HG03064 (cell line): ENCODE measurements around the gene NUDT7.

Experiments
- ATAC-seq: cut with Tn5 transposase; IDR thresholded peaks from one replicate; pipeline ENCODE4 v1.9.1; 2021; ENCODE audit warnings: low read depth; ENCODE audit not compliant: unreplicated experiment

NUDT7 gene

DNA sequence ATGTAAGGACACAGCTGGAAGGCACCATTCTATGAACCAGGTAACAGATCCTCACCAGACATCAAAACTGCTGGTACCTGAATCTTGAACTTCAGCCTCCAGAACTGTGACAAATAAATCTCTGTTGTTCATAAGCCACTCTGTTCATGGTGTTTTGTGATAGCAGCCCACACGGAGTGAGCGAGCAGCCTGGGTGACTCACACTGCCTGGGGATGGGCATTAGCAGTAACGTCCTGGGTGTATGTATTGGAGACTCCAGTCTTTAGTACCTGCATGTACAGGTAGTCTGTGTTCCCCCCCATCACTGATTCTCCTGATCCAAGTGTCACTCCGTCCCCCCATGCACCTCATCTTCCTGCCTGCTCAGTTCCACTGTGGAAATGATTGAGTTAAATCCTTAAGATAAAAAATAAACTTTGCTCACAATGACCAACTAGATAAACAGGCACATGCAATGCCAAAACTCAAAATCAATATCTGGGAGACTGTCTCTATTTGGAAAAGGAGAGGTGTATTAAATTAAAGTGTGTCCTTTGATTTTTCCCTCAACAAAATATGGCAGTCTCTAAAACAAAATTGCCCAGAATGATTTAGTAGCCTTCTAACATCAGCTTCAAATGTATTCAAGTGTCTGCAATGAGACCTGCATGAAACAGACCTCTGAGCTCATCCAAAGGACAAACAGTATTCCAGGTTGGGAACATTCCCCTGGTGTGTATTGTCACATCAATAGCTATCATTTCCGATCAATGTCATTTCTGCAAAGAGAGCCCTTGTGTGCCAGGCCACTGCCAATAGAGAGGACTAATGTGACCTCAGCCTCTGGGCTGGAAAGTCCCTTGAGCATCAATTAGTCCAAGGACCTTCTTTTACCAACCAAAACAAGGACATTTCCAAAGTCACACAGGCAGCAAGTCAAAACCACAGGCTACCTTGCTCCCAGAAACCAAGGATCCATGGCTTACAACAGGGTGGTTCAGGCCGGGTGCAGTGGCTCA, 53.9 kb downstream of the NUDT7 start:
- ATAC-seq: no peak

DNA sequence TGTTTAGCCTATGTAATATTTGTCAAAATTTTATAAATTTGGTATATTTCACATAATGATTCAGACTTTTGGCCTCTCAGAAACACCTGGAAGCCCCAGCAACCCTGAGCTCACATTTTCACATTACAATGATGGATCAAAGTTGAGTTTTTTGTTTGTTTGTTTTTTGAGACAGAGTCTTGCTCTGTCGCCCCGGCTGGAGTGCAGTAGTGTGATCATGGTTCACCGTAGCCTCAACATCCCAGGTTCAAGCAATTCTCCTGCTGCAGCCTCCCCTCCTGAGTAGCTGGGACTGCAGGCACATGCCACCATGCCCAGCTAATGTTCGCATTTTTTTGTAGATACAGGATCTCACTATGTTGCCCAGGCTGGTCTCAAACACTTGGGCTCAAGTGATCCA, 55.4 kb downstream of the NUDT7 start:
- no peak for ATAC-seq

DNA sequence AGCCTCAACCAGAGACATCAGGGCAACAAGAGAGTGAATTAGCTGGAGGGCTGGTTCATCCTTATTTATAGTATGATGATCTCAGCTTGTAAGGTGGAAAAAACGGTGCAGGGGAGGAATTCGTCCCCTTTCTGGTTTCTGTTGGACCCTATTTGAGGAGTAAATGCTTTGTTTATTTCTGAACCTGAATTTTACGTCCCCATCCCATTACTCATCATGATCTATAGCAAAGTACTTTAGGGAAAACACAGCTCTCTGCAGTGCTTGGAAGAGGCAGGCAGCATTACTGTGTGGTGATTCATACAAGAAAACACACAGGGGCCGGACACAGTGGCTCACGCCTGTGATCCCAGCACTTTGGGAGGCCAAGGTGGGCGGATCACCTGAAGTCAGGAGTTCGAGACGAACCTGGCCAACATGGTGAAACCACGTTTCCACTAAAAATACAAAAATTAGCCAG, 58.1 kb downstream of the NUDT7 start:
- ATAC-seq: no peak

DNA sequence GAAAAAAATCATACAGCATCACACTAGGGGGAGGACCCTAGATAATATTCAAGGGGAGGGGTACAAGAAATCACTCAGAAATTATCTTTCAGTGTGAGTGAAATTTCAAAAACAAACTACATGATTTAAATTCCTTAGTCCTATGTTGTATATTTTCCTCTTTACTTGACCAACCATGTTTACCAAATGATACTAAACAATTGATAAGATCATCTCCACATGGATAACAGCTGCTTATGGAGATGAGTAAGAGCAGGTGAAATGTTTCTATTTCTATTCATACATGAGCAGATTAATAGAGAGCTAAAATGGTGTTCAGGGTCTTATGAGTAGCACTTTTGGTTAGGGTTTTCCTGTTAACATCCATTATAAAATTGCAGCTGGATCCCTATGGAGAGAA, 58.8 kb downstream of the NUDT7 start:
- no peak for ATAC-seq

DNA sequence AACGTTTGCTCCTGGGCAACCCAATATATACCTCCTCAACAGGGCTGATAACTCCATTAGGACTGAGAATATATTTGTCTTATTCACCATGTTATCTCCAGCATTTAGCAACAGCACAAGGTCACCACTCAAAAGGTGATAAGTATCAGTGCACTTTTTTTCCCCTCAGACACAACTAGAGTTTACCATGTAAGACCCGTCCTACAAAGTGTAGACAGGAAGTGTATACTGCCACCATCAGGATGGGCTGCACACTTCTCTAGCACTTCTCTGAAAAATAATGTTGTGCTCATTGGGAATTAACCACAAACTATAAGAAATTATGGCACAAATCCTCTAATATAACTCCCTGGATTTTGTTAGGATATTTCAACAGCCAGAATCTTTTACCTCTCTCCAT, 60.4 kb downstream of the NUDT7 start:
- ATAC-seq: no peak

DNA sequence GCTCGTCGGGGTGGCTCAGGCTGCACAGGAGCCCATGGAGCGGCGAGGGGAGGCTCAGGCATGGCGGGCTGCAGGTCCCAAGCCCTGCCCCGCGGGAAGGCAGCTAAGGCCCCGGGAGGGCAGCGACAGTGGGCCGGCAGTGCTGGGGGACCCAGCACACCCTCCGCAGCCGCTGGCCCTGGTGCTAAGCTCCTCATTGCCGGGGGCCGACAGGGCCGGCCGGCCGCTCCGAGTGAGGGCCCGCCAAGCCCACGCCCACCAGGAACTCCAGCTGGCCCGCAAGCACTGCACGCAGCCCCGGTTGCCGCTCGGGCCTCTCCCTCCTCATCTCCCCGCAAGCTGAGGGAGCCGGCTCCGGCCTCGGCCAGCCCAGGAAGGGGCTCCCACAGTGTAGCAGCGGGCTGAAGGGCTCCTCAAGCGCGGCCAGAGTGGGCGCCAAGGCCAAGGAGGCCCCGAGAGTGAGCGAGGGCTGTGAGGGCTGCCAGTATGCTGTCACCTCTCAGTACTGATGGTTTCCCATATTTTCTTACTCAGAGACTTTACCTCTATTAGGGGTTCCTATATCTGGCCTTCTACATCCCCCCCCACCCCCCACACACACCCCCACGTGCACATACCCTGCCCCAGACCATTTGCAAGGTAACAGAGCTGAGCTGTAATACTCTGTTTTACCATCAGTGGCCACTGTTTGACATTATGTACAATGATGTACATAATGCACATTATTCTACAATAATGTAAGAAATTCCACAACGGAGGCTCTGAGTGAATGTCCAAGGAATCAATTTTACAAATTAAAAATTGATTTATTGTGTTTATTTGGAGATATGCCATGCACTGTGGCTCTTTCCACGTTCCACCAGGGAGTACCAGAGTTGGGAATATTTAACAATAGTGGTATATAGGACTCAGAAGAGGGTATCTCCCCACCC, 62.4 kb downstream of the NUDT7 start:
- ATAC-seq: no peak

DNA sequence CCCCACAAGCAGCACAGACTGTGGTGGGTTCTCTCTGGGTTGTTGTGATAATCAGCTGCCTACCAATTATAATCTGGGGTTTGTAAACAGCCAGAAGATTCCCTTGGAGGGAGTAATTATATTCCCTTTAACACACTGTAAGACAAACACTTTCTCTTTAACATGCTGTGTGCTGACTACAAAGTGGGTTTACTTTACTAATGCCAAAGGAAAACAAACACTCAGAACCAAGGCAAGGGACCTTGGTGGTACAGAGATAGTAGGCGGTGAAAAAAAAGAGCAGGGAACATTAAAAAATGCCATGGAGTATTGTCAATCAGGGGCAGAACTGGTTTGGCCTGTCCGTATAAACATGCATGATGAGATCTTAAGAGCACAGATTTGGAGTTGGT, 63.1 kb downstream of the NUDT7 start:
- no peak for ATAC-seq

DNA sequence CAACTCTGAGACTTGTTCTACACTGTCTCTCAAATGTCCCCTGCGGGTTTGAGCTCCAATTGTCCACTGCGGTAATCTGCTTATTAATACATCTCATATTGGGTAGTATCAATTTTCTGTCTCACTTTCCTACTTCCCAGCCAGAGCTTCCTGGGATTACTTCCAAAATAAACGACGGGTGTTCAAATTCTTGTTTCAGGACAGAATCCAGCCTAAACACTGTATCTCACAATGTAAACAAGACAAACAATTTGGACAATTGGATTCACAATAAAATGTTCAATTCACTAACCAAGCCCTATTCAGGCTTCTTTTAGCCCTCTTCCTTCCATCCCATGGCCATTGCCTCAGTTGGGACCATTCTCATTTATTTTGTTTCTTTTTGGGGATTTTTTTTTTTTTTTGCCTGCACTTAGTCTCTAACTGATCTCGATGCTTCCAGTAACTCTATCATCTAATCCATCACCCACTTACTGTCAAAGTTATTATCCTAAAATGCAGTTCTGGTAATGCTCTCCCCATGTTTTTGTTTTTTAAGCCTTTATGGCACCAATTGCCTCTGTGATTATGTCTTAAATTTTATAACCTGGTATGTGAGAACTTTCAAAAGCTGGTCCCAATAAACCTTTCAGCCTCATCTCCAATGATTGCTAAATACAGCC, 64.0 kb downstream of the NUDT7 start:
- ATAC-seq: no peak

DNA sequence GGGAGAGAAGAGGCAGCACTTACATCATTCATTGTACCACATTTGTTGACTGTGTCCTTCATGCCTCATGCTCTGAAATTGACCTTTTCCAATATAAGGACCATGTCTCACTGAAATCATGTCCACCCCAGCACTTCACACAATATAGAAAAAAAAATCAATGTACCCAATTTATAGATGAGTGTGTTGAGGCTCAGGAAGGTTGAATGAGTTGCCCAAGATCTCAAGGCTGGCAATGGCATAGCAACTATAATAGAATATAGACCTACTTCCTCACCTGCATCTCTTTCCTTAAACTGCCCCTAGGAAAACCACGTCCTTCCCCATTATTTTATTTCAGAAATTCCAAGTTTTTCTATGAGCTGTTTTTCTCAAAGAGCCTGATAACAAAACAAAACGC, 65.1 kb downstream of the NUDT7 start:
- ATAC-seq: no peak

DNA sequence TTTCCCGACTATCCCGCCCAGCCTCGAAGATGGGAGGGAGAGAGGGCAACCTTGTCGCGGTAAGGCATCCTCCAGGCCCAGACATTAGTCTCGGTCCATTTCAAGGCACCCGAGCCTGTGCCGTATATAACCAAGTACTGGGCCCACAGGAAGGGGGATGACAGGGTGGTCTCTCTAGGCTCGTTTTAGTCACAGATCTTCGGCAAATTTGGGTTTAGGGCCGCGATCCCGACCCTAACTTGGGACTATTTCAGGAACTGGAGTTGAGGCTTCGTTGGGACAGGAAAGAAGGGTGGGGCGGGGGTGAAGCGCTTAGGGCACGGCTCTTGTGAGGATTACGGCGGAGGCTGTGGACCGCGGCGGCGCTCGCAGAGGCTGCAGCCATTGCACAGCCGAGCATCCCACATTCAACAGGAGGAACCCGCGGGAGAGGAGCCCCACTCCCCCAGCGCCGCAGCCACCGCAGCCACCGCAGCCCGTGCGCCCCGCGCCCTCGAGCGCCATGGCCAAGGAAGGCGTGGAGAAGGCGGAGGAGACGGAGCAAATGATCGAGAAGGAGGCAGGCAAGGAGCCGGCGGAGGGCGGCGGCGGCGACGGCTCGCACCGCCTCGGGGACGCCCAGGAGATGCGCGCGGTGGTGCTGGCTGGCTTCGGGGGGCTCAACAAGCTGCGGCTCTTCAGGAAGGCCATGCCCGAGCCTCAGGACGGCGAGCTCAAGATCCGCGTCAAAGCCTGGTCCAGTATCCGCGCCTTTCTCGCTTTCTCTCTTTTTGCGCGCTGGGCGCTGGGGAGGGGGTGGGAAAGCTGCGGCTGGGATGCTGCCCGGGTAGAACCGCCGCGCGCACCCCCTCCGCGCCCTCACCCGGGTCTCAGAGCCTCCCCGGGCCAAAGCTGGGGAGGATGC, 66.1 kb downstream of the NUDT7 start, which contains the start of gene VAT1L:
VAT1L (plus strand) TSS at position 384 of the 904 bp plus-strand sequence; CDS start at position 503, 119 bp downstream.
- ATAC-seq: no peak

DNA sequence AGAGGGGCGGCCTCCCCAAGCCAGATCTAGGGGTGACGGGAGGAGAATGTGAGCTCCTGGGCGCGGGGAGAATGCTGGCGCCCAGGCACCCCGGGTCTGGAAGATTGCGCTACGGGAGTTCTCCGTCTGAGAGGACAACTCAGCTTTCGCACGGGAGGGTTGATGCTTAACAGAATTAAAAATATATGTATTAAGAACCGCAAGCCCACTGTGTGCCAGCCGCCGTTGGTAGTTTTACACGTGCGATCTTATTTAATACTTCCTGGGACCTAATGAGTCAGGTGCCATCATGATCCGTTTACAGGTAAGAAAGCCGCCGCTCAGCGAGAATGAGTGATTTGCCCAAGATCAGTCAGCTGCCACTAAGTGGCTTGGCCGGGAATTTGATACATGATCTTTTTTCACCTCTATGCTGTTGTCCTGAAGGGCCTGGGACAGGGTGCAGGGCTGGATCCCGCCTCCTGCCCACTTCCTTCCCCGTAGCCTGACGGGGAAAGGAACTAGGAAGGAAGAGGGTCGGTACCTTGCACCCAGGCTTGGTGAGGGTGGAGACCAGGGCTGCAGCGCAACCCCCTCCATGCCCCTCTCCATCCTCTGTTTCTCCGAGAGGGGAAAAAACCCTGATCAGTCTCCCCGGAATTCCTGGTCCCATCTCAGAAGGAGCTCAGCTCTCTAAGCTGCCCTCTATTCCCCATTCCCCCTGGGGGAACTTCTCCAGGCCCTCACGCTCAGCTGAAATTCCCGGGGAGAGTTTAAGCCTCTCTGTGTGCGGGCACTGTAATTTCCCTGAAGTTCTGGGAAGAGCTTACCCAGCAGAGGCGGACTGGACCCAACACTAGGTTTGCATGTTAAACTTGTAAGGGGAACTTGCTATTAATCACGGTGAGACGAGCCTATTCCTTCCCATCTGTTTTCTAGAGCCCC, 67.0 kb downstream of the NUDT7 start:
- ATAC-seq: no peak

DNA sequence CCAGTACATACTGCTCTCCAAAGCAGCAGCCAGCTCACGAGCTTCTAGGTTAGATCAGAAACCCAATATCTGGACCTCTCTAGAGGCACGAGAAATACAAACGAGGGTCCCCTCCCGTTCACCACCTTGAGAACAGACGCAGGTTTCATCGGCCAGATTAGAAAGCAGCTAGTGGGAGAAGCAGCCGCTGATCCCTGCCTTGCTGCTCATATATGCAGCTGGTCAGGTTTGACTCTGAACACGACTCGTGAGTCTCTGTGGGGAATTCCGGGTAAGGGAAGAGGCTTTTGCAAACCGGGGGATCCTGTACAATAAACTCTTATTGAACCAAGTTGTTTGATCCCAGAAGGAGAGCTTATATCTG, 67.7 kb downstream of the NUDT7 start:
- ATAC-seq: no peak

DNA sequence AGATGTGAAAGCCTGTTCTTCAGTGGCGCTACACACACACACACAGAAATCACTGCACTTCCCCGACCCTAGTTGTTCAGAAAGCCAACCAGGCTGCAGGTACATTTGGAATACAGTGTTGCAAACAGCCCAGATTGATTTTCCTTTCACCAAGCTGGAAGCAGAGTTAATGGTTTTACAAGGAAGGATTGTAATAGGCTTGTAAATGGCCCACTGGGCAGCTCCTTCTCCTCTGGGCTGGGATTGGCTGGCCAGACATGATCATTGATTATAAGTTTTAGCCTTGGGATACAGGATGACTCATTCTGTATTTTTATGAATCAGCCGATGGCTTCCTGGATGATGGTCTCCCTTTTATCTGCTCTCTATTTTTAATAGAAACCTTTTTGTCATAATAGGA, 68.6 kb downstream of the NUDT7 start:
- ATAC-seq: no peak
